Kidney capillary endothelial cell (primary cell): ENCODE data around the gene TP53AIP1.

Source experiments
- DNase-seq: peaks from one replicate; pipeline ENCODE4 v3.0.0-alpha.2; 2018; ENCODE audit warnings: low spot score

TP53AIP1 gene

GRCh38 chr11:128943428-128943976 lies 831 bp upstream of the TP53AIP1 start:
- no peak for DNase-seq

- no peak for DNase-seq
Observed at GRCh38 chr11:128942272-128942612, 429 bp downstream of the TP53AIP1 start.

GRCh38 chr11:128941573-128942271 lies 949 bp downstream of the TP53AIP1 start:
- DNase-seq: no peak

- DNase-seq: no peak
Observed at GRCh38 chr11:128941110-128941509, 1.6 kb downstream of the TP53AIP1 start.

GRCh38 chr11:128940603-128941002 lies 2.1 kb downstream of the TP53AIP1 start:
- no peak for DNase-seq

- no peak for DNase-seq
Observed at GRCh38 chr11:128940156-128940555, 2.5 kb downstream of the TP53AIP1 start.

GRCh38 chr11:128939591-128939990 lies 3.1 kb downstream of the TP53AIP1 start:
- peak; percentile 40 for DNase-seq

- DNase-seq: no peak
Observed at GRCh38 chr11:128938156-128938885, 4.3 kb downstream of the TP53AIP1 start.

GRCh38 chr11:128937480-128937879 lies 5.2 kb downstream of the TP53AIP1 start:
- no peak for DNase-seq

GRCh38 chr11:128936606-128937251 lies 5.9 kb downstream of the TP53AIP1 start:
- DNase-seq: peak; percentile 87

GRCh38 chr11:128934926-128935325 lies 7.7 kb downstream of the TP53AIP1 start:
- no peak for DNase-seq

- DNase-seq: no peak
Observed at GRCh38 chr11:128934351-128934750, 8.3 kb downstream of the TP53AIP1 start.

- no peak for DNase-seq
Observed at GRCh38 chr11:128933481-128934178, 9.0 kb downstream of the TP53AIP1 start.

GRCh38 chr11:128931668-128932067 lies 11.0 kb downstream of the TP53AIP1 start:
- DNase-seq: no peak

GRCh38 chr11:128931066-128931465 lies 11.6 kb downstream of the TP53AIP1 start:
- DNase-seq: no peak

GRCh38 chr11:128929991-128930390 lies 12.7 kb downstream of the TP53AIP1 start:
- peak; percentile 60 for DNase-seq

- DNase-seq: no peak
Observed at GRCh38 chr11:128929468-128929867, 13.2 kb downstream of the TP53AIP1 start.

GRCh38 chr11:128928400-128928799 lies 14.3 kb downstream of the TP53AIP1 start:
- DNase-seq: no peak

- no peak for DNase-seq
Observed at GRCh38 chr11:128927683-128928336, 14.9 kb downstream of the TP53AIP1 start.

- no peak for DNase-seq
Observed at GRCh38 chr11:128927108-128927461, 15.6 kb downstream of the TP53AIP1 start.

GRCh38 chr11:128926437-128927107 lies 16.1 kb downstream of the TP53AIP1 start:
- no peak for DNase-seq
